ENCODE results near the gene CUX1.

The CUX1 gene

DNA sequence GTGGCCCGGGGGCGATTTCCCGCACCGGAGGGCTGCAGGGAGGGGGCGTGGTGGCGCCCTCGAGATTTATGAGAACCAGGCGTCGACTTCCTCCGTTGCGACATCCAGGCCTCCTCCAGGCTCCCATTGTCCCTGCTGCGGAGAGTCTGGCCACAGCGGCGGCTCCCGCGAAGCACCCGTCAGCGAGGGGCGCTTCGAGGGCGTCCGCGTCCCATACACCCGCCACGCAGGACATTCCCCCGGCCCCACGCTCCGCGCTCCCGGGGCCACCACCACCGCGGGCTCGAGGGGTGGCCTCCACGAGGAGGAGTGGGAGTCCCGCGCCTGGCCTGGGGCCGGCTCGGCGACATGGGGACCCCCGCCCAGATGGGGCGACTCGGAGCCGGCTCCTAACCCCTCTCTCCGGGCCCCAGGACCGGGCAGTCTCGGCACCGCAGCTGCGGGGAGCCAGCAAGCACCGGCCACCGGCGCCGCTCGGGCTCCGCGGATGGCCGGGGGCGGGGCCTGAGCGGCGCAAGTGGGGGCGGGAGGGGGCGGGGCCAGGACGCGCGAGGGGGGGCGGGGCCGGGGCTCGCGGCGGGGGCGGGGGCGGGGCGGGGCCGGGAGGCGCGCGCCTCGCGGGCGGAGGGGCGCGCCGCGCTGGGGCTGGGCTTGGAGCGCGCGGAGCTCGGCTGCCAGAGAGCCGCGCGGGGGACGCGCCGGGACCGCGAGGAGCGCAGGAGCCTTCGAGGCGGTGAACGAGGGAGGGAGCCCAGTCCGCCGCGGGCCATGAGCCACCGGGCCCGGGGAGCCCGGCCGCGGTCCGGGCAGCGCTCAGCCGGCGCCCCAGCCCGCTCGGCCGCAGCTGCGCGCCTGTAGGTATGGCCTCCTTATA, 469.0 kb downstream of the CUX1 start, which contains the start of gene SH2B2 (continued):
- peak; percentile 47; the same call in 1 of the 2 replicates for TF ChIP-seq ZBTB48 (tag by site-specific recombination; IDR thresholded peaks at IDR 0.05)
- TF ChIP-seq ZNF76 (tag by site-specific recombination; IDR thresholded peaks at IDR 0.05; ENCODE audit: borderline replicate concordance, low read depth) = no peak
- TF ChIP-seq HOXC10 (CRISPR knock-in tag; IDR thresholded peaks at IDR 0.05) = no peak
- no peak for TF ChIP-seq PRDM1 (tag by site-specific recombination; IDR thresholded peaks at IDR 0.05)
- no peak for TF ChIP-seq ZNF302 (tag by site-specific recombination; IDR thresholded peaks at IDR 0.05; ENCODE audit: low read depth)
- 0 out of 2 replicates have a peak, but pooled peaks have one; percentile 9 for TF ChIP-seq ZBTB44 (tag by site-specific recombination; IDR thresholded peaks at IDR 0.05)
- TF ChIP-seq SP3 (tag by site-specific recombination; IDR thresholded peaks at IDR 0.05) = peak; percentile 39; the same call in 1 of the 2 replicates
- TF ChIP-seq ZFP3 (tag by site-specific recombination; IDR thresholded peaks at IDR 0.05; ENCODE audit: low read depth) = no peak
- no peak for TF ChIP-seq ZNF544 (tag by site-specific recombination; IDR thresholded peaks at IDR 0.05)
- TF ChIP-seq BCL11B (tag by site-specific recombination; IDR thresholded peaks at IDR 0.05; ENCODE audit: low read depth) = peak; percentile 51; the same call in 1 of the 2 replicates
- no peak for TF ChIP-seq ZNF571 (tag by site-specific recombination; IDR thresholded peaks at IDR 0.05)
- TF ChIP-seq ZNF311 (tag by site-specific recombination; IDR thresholded peaks at IDR 0.05; ENCODE audit: borderline replicate concordance) = no peak
- no peak for TF ChIP-seq ZNF239 (tag by site-specific recombination; IDR thresholded peaks at IDR 0.05)
- no peak for TF ChIP-seq ZNF266 (tag by site-specific recombination; IDR thresholded peaks at IDR 0.05; ENCODE audit: low read depth)
- TF ChIP-seq ZNF624 (tag by site-specific recombination; IDR thresholded peaks at IDR 0.05) = no peak
- TF ChIP-seq ZNF555 (tag by site-specific recombination; conservative IDR thresholded peaks at IDR 0.05) = no peak
- TF ChIP-seq ZNF16 (tag by site-specific recombination; IDR thresholded peaks at IDR 0.05; ENCODE audit: low read depth) = no peak
- TF ChIP-seq, protein P1, sequence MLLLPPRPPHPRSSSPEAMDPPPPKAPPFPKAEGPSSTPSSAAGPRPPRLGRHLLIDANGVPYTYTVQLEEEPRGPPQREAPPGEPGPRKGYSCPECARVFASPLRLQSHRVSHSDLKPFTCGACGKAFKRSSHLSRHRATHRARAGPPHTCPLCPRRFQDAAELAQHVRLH (tag by site-specific recombination; IDR thresholded peaks at IDR 0.05) = no peak
- TF ChIP-seq FEZF1 (tag by site-specific recombination; IDR thresholded peaks at IDR 0.05) = no peak
- TF ChIP-seq, protein P2, sequence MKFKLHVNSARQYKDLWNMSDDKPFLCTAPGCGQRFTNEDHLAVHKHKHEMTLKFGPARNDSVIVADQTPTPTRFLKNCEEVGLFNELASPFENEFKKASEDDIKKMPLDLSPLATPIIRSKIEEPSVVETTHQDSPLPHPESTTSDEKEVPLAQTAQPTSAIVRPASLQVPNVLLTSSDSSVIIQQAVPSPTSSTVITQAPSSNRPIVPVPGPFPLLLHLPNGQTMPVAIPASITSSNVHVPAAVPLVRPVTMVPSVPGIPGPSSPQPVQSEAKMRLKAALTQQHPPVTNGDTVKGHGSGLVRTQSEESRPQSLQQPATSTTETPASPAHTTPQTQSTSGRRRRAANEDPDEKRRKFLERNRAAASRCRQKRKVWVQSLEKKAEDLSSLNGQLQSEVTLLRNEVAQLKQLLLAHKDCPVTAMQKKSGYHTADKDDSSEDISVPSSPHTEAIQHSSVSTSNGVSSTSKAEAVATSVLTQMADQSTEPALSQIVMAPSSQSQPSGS (tag by site-specific recombination; IDR thresholded peaks at IDR 0.05; ENCODE audit: low read depth) = no peak
- no peak for TF ChIP-seq ZNF354C (tag by site-specific recombination; IDR thresholded peaks at IDR 0.05; ENCODE audit: borderline replicate concordance, low read depth)
- no peak for TF ChIP-seq ZNF514 (tag by site-specific recombination; IDR thresholded peaks at IDR 0.05)
- TF ChIP-seq ZNF121 (tag by site-specific recombination; IDR thresholded peaks at IDR 0.05) = no peak
- TF ChIP-seq ZNF202 (tag by site-specific recombination; IDR thresholded peaks at IDR 0.05; ENCODE audit: borderline replicate concordance) = no peak
- no peak for TF ChIP-seq ZNF558 (tag by site-specific recombination; IDR thresholded peaks at IDR 0.05)
- TF ChIP-seq ZNF777 (tag by site-specific recombination; IDR thresholded peaks at IDR 0.05; ENCODE audit: borderline replicate concordance) = peak; percentile 85; the same call in 1 of the 2 replicates
- no peak for TF ChIP-seq RBAK (tag by site-specific recombination; IDR thresholded peaks at IDR 0.05)
- peak; percentile 83 for TF ChIP-seq KLF16 (tag by site-specific recombination; IDR thresholded peaks at IDR 0.05)
- no peak for TF ChIP-seq ZNF529 (tag by site-specific recombination; IDR thresholded peaks at IDR 0.05; ENCODE audit: insufficient replicate concordance)
- TF ChIP-seq ZNF837 (tag by site-specific recombination; IDR thresholded peaks at IDR 0.05) = no peak
- TF ChIP-seq ZBTB10 (tag by site-specific recombination; IDR thresholded peaks at IDR 0.05) = peak; percentile 60
